ENCODE data around the gene PTPRCAP.

The PTPRCAP gene

GRCh38 chr11:67465189-67465510 is 27.7 kb upstream of the PTPRCAP start:
- no peak for DNase-seq (ENCODE audit: low read depth)

GRCh38 chr11:67464411-67465188 is 27.1 kb upstream of the PTPRCAP start:
- peak; percentile 81 for DNase-seq (ENCODE audit: low read depth)

- peak; percentile 12 for DNase-seq (ENCODE audit: low read depth)
These were observed 26.4 kb upstream of the PTPRCAP start for GRCh38 chr11:67463680-67464410.

- no peak for DNase-seq (ENCODE audit: low read depth)
These were observed 25.7 kb upstream of the PTPRCAP start for GRCh38 chr11:67463186-67463585.

- DNase-seq (ENCODE audit: low read depth): no peak
These were observed 20.8 kb upstream of the PTPRCAP start for GRCh38 chr11:67458266-67458665.

GRCh38 chr11:67457453-67457852 is 20.0 kb upstream of the PTPRCAP start:
- no peak for DNase-seq (ENCODE audit: low read depth)

- DNase-seq (ENCODE audit: low read depth): no peak
These were observed 18.7 kb upstream of the PTPRCAP start for GRCh38 chr11:67456068-67456705.

GRCh38 chr11:67455054-67455453 is 17.6 kb upstream of the PTPRCAP start, which contains the start of gene CABP4:
CABP4 (plus strand) TSS chr11:67455354; CDS start chr11:67455424, 70 bp downstream.
- DNase-seq (ENCODE audit: low read depth): no peak

GRCh38 chr11:67453816-67454732 is 16.6 kb upstream of the PTPRCAP start:
- DNase-seq (ENCODE audit: low read depth): no peak

GRCh38 chr11:67452141-67452952 is 14.9 kb upstream of the PTPRCAP start, which contains the start of gene GPR152:
GPR152 (minus strand) TSS chr11:67452729; CDS start chr11:67452724, 5 bp downstream.
- DNase-seq (ENCODE audit: low read depth): no peak

- no peak for DNase-seq (ENCODE audit: low read depth)
These were observed 14.1 kb upstream of the PTPRCAP start for GRCh38 chr11:67451658-67451976.

- no peak for DNase-seq (ENCODE audit: low read depth)
These were observed 13.5 kb upstream of the PTPRCAP start for GRCh38 chr11:67450796-67451657.

- DNase-seq (ENCODE audit: low read depth): no peak
These were observed 11.8 kb upstream of the PTPRCAP start for GRCh38 chr11:67449116-67449844.

GRCh38 chr11:67448220-67448609 is 10.7 kb upstream of the PTPRCAP start:
- no peak for DNase-seq (ENCODE audit: low read depth)

- no peak for DNase-seq (ENCODE audit: low read depth)
These were observed 8.0 kb upstream of the PTPRCAP start for GRCh38 chr11:67445515-67445914.

- peak; percentile 23 for DNase-seq (ENCODE audit: low read depth)
These were observed 5.3 kb upstream of the PTPRCAP start for GRCh38 chr11:67442504-67443404.

- no peak for DNase-seq (ENCODE audit: low read depth)
These were observed 4.4 kb upstream of the PTPRCAP start for GRCh38 chr11:67441731-67442351.

GRCh38 chr11:67441098-67441563 is 3.6 kb upstream of the PTPRCAP start:
- DNase-seq (ENCODE audit: low read depth): no peak
